ENCODE measurements around the gene EXOSC3. TPM values are rescaled to one million over a fixed set of nuclear protein-coding genes. Genes with fewer than 3 reads are reported as not detected.
"Not testable (repeated sequence)": the region's sequence is repeated elsewhere in the genome, so short reads cannot be mapped to it uniquely, and the experiment has no call there.

The EXOSC3 gene
- total RNA-seq, 1 donor from 2014 or later: 27.3 TPM

DNA sequence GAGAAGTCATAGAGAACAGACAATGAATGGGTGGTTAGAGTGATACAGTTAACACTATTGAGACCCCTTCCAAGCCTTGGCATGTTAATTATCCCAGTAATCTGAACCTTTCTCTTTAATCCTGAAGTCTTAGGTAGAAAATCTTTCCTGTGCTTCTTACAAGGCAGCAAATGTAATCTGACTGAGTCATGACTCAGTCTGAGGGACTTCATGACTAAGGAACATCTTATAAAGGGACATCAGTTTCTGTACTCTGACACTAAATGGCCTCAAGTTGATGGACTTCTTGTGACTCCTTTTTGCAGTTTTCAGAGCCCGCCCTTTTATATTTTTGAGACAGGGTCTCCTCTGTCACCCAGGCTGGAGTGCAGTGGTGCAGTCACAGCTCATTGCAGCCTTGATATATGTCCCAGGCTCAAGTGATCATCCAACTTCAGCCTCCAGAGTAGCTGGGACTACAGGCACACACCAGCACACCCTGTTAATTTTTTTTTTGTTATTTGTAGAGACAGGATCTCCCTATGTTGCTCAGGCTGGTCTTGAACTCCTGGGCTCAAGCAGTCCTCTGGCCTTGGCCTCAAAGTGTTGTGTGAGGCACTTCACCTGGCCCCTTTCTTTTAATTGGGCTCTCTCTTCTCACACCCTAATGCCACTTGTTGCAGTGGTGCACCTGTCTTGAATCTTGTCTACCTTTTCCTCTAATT, 9.5 kb downstream of the EXOSC3 start:
- ATAC-seq: no peak

DNA sequence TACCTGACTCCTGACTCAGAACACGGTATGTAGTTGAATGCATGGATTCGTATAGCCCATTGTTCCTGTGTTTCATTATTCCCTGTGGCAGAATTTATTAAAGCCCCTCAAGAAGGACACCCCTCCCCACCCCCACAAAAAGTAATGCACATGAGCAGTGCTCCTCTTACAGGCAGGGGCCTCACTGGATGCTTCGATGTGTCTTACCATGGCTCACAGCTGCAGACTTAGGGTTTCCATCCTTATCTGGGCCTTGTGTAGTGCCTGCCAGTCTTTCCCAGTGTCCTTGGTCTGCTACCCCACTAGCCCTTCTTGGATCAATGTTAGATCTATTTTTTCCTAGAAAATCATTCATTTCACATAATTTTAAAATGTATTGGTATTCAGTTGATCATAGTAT, 14.9 kb downstream of the EXOSC3 start:
- no peak for ATAC-seq

- no peak for ATAC-seq
Observed at GRCh38 chr9:37769306-37769705, 15.6 kb downstream of the EXOSC3 start.

DNA sequence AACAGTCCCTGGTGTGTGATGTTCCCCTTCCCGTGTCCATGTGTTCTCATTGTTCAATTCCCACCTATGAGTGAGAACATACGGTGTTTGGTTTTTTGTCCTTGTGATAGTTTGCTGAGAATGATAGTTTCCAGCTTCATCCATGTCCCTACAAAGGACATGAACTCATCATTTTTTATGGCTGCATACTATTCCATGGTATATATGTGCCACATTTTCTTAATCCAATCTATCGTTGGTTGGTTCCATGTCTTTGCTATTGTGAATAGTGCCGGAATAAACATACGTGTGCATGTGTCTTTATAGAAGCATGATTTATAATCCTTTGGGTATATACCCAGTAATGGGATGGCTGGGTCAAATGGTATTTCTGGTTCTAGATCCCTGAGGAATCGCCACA, 19.6 kb downstream of the EXOSC3 start:
- ATAC-seq: not testable (repeated sequence)

DNA sequence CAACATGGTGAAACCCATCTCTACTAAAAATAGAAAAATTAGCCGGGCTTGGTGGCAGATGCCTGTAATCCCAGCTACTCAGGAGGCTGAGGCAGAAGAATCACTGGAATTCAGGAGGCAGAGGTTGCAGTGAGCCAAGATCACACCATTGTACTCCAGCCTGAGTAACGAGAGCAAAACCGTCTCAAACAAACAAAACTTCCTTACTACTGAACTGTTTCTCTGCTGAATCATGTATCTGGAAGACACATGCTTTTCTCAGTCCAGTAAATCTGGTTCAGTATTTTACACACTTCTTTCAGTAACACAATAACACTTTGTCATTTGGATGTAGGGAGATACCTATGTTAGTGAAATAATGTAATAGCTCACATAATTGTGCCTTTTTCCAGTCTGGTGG, 23.4 kb downstream of the EXOSC3 start:
- peak; percentile 52 for ATAC-seq

DNA sequence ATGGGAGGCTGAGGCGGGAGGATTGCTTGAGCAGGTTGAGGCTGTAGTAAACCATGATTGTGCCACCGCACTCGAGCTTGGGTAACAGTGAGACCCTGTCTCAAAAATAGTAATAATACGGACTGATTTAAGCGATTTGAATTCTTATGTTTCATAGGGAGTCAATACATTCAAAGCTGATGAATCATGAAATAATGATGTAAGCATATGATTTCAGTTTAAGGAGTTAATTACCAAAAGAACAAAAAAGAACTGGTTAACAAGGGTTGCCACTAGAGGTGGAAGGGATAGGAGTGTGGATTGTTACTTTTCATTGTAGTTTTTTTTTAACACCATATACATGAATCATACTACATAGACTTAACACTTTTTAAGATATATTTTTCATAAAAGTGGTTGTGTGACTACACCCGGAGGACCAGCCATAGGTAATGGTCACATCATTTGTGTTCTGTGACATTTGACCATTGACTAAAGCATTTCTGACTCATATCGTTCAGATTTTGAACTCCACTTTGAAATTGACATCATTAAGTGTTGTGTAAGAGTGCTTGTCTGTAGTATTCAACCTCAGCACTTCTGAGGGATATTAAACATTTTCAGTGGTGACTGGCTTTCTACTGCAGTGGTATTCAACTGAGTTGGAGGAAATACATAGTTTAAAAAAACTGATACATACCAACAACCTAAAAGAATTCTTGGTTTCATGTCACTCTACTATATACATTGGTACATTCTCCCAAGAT, 24.3 kb downstream of the EXOSC3 start:
- peak; percentile 49 for ATAC-seq

DNA sequence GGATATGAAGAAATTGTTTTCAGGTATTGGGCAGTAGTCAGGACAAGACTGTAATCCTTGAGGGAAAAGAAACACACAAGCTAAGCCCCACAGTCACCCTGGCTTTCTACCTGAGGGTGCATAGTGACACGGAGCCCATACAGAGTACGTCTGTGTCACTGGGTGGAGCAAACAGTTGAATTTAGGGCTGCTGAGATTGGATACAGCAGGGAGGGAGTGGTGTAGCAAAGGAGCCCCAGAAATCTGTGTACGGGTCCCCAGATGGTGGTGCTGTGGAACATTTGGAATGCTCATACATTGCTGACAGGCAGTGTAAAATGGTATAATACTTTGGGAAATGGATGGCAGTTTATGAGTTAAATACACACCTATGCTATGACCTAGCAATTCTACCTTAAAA, 26.1 kb downstream of the EXOSC3 start:
- ATAC-seq: peak; percentile 64

- peak; percentile 81 for ATAC-seq
Observed at GRCh38 chr9:37753489-37754190, 31.2 kb downstream of the EXOSC3 start, which contains the start of gene TRMT10B. Gene TRMT10B, plus strand, starts transcription at chr9:37753805. Its CDS starts 8,127 bp downstream, at chr9:37761932.

DNA sequence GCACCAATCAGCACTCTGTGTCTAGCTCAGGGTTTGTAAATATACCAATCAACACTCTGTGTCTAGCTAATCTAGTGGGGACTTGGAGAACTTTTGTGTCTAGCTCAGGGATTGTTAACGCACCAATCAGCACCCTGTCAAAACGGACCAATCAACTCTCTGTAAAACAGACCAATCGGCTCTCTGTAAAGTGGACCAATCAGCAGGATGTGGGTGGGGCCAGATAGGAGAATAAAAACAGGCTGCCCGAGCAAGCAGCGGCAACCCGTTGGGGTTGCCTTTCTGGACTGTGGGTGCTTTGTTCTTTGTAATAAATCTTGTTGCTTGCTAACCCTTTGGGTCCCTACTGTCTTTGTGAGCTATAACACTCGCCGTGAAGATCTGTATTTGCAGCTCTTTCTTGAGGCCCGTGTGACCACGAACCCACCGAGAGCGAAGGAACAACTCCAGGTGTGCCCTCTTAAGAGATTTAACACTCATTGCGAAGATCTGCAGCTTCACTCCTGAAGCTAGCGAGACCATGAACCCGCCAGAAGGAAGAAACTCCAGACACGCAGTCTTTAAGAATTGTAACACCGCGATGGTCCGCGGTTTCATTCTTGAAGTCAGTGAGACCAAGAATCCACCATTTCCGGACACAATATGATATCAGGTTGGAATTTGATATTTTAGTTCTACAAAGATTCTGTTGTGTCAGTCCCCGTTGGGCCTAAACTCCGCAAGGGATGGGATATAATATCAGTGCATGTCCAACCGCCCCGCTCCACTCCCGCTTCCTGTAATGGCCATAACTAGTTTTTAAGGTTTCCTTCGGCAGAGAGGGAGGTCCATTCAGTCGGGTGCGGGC, 32.0 kb downstream of the EXOSC3 start:
- ATAC-seq: no peak

- ATAC-seq: not testable (repeated sequence)
Observed at GRCh38 chr9:37752112-37752511, 32.8 kb downstream of the EXOSC3 start.

GRCh38 chr9:37751704-37752103, 33.2 kb downstream of the EXOSC3 start:
- ATAC-seq: not testable (repeated sequence)

DNA sequence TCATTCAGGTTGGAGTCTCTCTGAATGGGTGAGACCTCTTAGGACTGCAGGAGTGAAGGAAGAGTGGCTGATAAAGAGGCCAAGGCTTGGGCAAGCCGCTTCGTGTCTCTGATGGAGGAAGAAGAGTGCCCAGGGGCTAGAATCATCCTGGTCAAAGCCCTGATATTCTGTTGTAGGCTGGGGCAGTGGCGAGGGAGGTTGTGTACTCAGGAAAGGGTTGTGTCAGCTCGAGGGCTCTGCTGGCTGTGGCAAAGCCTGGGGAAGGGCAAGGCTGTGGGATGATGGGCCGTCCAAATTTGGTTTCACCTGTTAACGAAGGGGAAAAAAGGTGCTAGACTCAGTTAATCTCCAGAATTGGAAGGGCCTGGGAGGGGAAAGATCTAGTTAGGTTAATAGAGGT, 33.7 kb downstream of the EXOSC3 start:
- ATAC-seq: no peak

- ATAC-seq: no peak
Observed at GRCh38 chr9:37749129-37749528, 35.7 kb downstream of the EXOSC3 start.

DNA sequence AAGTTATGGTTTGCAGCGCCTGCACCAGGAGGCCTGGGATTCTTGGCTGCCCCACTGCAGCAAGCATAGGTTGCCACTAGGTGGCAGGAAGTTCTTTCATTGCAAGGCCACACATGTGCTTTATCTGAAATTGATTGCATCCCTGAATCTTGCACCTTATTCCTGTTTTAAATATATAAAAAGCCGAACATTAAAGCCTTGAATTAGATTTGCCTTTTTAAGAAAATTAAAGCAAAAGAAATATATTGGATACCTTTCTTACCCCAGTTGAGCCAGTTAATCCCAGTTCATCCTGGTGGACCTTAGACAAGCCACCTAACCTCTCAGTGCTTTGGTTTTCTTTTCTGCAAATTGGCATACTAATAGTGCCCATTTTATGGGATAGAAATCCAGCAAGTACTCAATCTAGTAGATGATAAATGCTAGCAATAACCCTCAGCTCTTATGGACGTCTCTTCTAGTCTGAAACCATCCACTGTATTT, 37.6 kb downstream of the EXOSC3 start:
- peak; percentile 78 for ATAC-seq

DNA sequence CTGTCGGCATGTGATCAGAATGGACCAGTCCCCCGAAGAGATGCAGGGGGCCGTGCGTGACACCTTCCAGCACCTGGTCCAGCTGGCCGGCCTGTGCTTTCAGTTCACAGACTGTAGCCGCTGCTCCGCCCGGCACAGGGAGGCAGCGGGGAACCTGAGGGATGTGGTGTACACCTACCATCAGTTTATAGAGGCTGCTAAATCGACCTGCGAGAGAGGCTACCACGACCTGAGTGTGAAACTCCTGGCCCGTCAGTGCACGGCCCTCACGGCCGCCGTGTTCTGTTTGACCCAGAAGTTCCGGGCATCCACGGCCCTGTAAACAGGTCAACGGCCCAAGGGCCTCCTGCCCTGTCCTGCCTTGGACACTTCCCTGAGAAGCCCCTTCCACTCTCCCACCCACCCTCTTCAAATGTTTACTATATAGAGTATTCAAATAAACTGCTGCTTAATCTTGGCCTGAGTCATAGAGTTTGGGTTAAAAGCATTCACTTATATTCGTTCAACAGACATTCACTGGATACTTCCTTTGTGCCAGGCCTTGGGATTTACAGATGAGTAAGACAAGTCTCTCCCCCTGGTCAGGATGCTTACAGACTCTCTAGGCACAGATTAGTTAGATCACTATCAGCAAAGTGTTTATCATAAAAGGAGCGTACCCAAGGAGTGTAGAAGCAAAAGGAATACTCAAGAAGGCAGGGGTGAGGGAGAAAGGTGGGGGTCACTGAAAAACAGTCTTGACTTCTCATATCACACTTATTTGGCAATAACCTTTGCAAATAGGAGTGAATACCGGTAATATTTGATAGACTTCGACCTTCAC, 38.2 kb downstream of the EXOSC3 start:
- ATAC-seq: no peak

DNA sequence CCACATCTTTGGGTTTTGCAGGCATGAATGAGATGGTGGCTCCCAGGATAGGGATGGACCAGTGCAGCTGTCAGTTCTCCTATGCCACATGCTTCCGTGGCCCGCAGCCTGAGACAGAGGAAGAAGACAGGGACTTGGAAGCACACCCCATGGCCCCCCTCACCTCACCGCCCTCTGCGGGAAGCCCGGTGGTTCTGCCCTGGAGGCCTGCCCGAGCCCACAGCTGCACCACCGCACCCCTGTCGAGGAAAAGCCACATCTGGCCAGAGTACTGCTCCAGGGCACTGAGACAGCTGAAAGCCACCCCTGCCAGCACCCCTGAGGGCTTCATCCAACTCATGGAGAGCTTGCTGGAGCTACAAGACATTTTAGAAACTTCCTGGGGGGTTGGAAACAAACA, 38.9 kb downstream of the EXOSC3 start:
- ATAC-seq: no peak

DNA sequence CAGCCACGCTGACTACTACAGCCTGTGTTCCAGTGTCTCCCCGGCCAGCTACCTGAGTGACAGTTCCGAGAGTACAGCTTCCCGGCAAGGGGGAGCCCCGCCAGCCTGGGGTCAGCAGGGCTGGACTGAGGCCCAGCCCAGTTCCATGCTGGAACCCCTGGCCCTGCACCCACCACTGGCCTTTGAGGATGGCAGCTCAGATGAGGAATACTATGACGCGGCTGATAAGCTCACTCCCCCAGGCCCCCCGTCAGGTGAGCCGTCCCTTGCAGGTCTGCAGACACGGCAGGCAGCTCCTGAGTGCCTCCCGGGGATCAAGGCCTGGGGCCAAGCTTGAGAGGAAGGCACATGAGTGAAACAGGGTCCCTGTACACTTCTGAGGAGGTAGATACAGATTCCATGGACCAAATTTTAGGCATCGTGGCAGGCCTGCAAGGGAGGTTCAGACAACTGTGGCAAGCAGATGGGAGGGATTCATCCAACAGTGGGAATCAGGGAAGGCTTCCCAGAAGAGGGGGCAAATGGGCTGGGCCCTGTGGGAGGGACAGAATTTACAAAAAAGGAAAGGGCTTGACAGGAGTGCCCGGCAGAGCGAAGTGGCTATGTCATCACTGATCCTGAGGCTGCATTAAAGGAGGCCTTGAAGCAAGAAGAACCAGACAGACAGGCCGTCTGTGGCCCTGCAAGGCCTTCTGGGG, 44.1 kb downstream of the EXOSC3 start:
- no peak for ATAC-seq

GRCh38 chr9:37740128-37740527, 44.7 kb downstream of the EXOSC3 start:
- no peak for ATAC-seq

DNA sequence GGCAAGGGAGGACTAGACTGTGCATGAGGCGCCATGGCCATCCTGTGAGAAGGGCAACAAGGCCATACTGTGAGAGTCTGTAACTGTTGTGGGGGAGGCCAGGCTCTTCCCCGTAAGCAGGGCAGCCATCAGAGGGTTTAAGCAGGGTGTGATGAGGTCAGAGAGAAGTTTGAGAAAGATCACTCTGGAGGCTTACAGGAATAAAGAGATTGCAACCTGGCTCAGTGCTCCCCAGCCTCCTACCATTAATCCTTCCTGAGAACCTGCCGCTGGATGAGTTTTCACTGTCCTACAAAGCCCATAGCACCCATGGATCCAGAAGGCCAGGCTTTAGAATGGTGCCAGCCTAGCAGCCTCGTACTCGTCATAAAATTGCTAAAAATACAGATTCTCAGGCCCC, 45.6 kb downstream of the EXOSC3 start:
- no peak for ATAC-seq

DNA sequence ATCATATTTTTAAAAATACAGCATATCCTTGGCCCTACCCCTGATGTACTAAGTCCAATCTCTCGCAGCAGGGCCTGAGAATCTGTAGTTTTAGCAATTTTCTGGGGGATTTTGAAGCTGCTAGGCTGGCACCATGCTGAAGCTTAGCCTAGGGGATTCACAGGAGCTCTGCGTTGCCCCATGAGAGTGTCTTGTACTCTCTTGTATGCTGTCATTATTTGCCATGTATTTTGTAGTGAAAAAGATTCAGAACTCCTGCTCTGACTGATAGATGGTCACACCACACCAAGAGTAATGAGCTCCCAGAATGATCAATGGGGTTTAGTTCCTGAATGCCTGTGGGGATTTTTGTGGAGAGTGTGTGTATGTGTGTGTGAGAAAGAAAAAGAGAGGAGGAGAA, 51.9 kb downstream of the EXOSC3 start:
- no peak for ATAC-seq

All from esophagus mucosa (tissue), 1 donor.